Peyer's patch (tissue), 4 donors: ENCODE data around the gene CHAF1B. TPM values are rescaled to one million over a fixed set of nuclear protein-coding genes. Genes with fewer than 3 reads are reported as not detected.

Source experiments
- DNase-seq, 3 donors: peaks; one replicate each; pipeline ENCODE4 v3.0.0-alpha.2; 2017 to 2019
- H3K27ac ChIP-seq, 4 donors: fragments of 200-600 bp; sonication (generic); one replicate each; pipeline ENCODE4 v1.5.1; 2016 to 2019
- H3K27me3 ChIP-seq, 2 donors: fragments of 200-600 bp; sonication (generic); one replicate each; pipeline ENCODE4 v1.5.1; 2019
- H3K36me3 ChIP-seq, 3 donors: fragments of 200-600 bp; sonication (generic); one replicate each; pipeline ENCODE4 v1.5.1; 2016 to 2019
- H3K4me1 ChIP-seq, 4 donors: fragments of 200-600 bp; sonication (generic); one replicate each; pipeline ENCODE4 v1.5.1; 2016 to 2019
- H3K4me3 ChIP-seq, 4 donors: fragments of 200-600 bp; sonication (generic); 1 replicate in 3 of 4; 2 replicates in 1 of 4; pipeline ENCODE4 v1.5.1; 2016 to 2019; ENCODE audit warnings: mild to moderate bottlenecking in 1 of 4
- H3K9me3 ChIP-seq, 4 donors: fragments of 200-600 bp; sonication (generic); one replicate each; pipeline ENCODE4 v1.5.1; 2016 to 2019; ENCODE audit warnings: mild to moderate bottlenecking in 1 of 4
- CTCF ChIP-seq, 6 experiments: fragments of 450-650 bp in 4 of 6; fragments of 200-600 bp in 2 of 6; sonication (generic) in 1 of 6; IDR thresholded peaks; one replicate each; pipeline ENCODE4 v1.5.1; 2017 to 2019; ENCODE audit warnings: antibody characterized with exemption in 6 of 6, mild to moderate bottlenecking in 3 of 6, moderate library complexity in 1 of 6
- POLR2A ChIP-seq, 2 donors: fragments of 450-650 bp; IDR thresholded peaks; one replicate each; pipeline ENCODE4 v1.5.1; 2017; ENCODE audit warnings: antibody characterized with exemption in 2 of 2, mild to moderate bottlenecking in 2 of 2, moderate library complexity in 2 of 2
- total RNA-seq, 4 donors: library from RNA; depleted of rRNA; stranded (reverse); fragments of >200 nt; gene quantifications; one replicate each; pipeline ENCODE4 v1.1.0, GENCODE V29; 2016

Gene CHAF1B
- total RNA-seq, 4 donors from 2014 or later = 0.85 to 11.6 (median 1.3) TPM

- TF ChIP-seq CTCF (IDR thresholded peaks at IDR 0.05) (no peak), POLR2A (IDR thresholded peaks at IDR 0.05) (no peak)
- Histone ChIP-seq H3K4me1 (no peaks in the 10 kb centered on the region), H3K36me3 (no peaks in the 10 kb centered on the region), H3K9me3 (no peaks in the 10 kb centered on the region), H3K4me3 (no peak overlapping the region), H3K27me3 (no peaks in the 10 kb centered on the region), H3K27ac (no peak overlapping the region)
- no peak for DNase-seq
Measured at GRCh38 chr21:36437745-36438128, 52.5 kb downstream of the CHAF1B start.

GRCh38 chr21:36441715-36442114 is 56.5 kb downstream of the CHAF1B start:
- Histone ChIP-seq H3K4me1 (no peaks in the 10 kb centered on the region), H3K36me3 (no peaks in the 10 kb centered on the region), H3K27ac (no peak overlapping the region), H3K9me3 (no peaks in the 10 kb centered on the region), H3K4me3 (no peak overlapping the region), H3K27me3 (no peaks in the 10 kb centered on the region)
- DNase-seq = no peak
- TF ChIP-seq POLR2A (IDR thresholded peaks at IDR 0.05) = no peak
- TF ChIP-seq CTCF (IDR thresholded peaks at IDR 0.05) = no peak

- H3K36me3 ChIP-seq = no peaks in the 10 kb centered on the region
- no peak overlapping the region for H3K4me3 ChIP-seq
- TF ChIP-seq POLR2A (IDR thresholded peaks at IDR 0.05) = no peak
- TF ChIP-seq CTCF (IDR thresholded peaks at IDR 0.05) = no peak
- H3K27me3 ChIP-seq = no peaks in the 10 kb centered on the region
- no peak overlapping the region for H3K27ac ChIP-seq
- no peaks in the 10 kb centered on the region for H3K4me1 ChIP-seq
- DNase-seq = no peak
- no peaks in the 10 kb centered on the region for H3K9me3 ChIP-seq
Measured at GRCh38 chr21:36446301-36446700, 61.1 kb downstream of the CHAF1B start.

GRCh38 chr21:36450511-36450910 is 65.3 kb downstream of the CHAF1B start:
- TF ChIP-seq CTCF (IDR thresholded peaks at IDR 0.05) = no peak
- no peak for TF ChIP-seq POLR2A (IDR thresholded peaks at IDR 0.05)
- H3K36me3 ChIP-seq = no peaks in the 10 kb centered on the region

GRCh38 chr21:36451506-36451905 is 66.3 kb downstream of the CHAF1B start:
- TF ChIP-seq CTCF (IDR thresholded peaks at IDR 0.05) = no peak
- no peak for TF ChIP-seq POLR2A (IDR thresholded peaks at IDR 0.05)
- Histone ChIP-seq H3K27ac (no peak overlapping the region), H3K27me3 (no peaks in the 10 kb centered on the region), H3K4me3 (no peak overlapping the region), H3K4me1 (no peaks in the 10 kb centered on the region), H3K9me3 (no peaks in the 10 kb centered on the region), H3K36me3 (no peaks in the 10 kb centered on the region)
- DNase-seq = no peak

More at GRCh38 chr21:36450511-36450910, 65.3 kb downstream of the CHAF1B start:
- Histone ChIP-seq H3K9me3 (no peaks in the 10 kb centered on the region), H3K27ac (no peak overlapping the region), H3K4me1 (no peaks in the 10 kb centered on the region), H3K4me3 (no peak overlapping the region), H3K27me3 (no peaks in the 10 kb centered on the region)
- no peak for DNase-seq

- H3K4me1 ChIP-seq = no peaks in the 10 kb centered on the region
- no peak overlapping the region for H3K27ac ChIP-seq
- no peak for TF ChIP-seq POLR2A (IDR thresholded peaks at IDR 0.05)
- TF ChIP-seq CTCF (IDR thresholded peaks at IDR 0.05) = no peak
- no peak for DNase-seq
- H3K9me3 ChIP-seq = no peaks in the 10 kb centered on the region
- H3K36me3 ChIP-seq = no peaks in the 10 kb centered on the region
- no peak overlapping the region for H3K4me3 ChIP-seq
- H3K27me3 ChIP-seq = no peaks in the 10 kb centered on the region
Measured at GRCh38 chr21:36452281-36452825, 67.2 kb downstream of the CHAF1B start.
